B cell (primary cell): ENCODE measurements around the gene YWHAG. TPM values are rescaled to one million over a fixed set of nuclear protein-coding genes. Genes with fewer than 3 reads are reported as not detected.

Experiments used
- ATAC-seq: fragments of 200-7000 bp; cut with Tn5 transposase; one replicate; pipeline ENCODE4 v1.10.0; 2021; ENCODE audit warnings: low read depth, mild to moderate bottlenecking, moderate number of reproducible peaks, moderate library complexity
- CTCF ChIA-PET: fragments of 350-600 bp; sonication (Branson Sonifier 250); formaldehyde crosslinking; loops from one replicate; lab custom pipeline; 2021; ENCODE audit warnings: antibody characterized with exemption, inconsistent platforms; lab: Charles Lee
- POLR2A ChIA-PET: fragments of 350-600 bp; sonication (Branson Sonifier 250); formaldehyde crosslinking; loops from one replicate; lab custom pipeline; 2021; ENCODE audit warnings: antibody characterized with exemption; lab: Charles Lee
- DNase-seq: peaks from one replicate; pipeline ENCODE4 v3.0.0; 2013
- H2AFZ ChIP-seq: 2 replicates; pipeline ENCODE4 v1.6.1; 2012; ENCODE audit warnings: mild to moderate bottlenecking, low read depth, low read length; ENCODE audit not compliant: insufficient read depth, poor library complexity, severe bottlenecking
- H3K27ac ChIP-seq, 2 donors: 1 replicate in 1 of 2; 2 replicates in 1 of 2; pipeline ENCODE4 v1.5.1; 2012 to 2013; ENCODE audit warnings: low read length in 2 of 2, mild to moderate bottlenecking in 2 of 2, moderate library complexity in 1 of 2
- H3K27me3 ChIP-seq, 4 experiments: fragments of 200-600 bp in 1 of 4; sonication (generic) in 1 of 4; replicated peaks in 1 of 4; 1 replicate in 2 of 4; 2 replicates in 2 of 4; pipeline versions ENCODE4 v1.6.1 to v1.7.0; 2013 to 2016; ENCODE audit warnings: low read length in 3 of 4, mild to moderate bottlenecking in 2 of 4, mixed read lengths in 1 of 4, moderate library complexity in 1 of 4; ENCODE audit not compliant: insufficient read depth in 4 of 4, control insufficient read depth in 3 of 4; ENCODE audit errors: control extremely low read depth in 1 of 4
- H3K36me3 ChIP-seq, 2 experiments: replicated peaks in 1 of 2; 1 replicate in 1 of 2; 2 replicates in 1 of 2; pipeline versions ENCODE4 v1.6.1 to v1.7.1; 2013; ENCODE audit warnings: low read length in 1 of 2; ENCODE audit not compliant: insufficient read depth in 2 of 2, control insufficient read depth in 1 of 2; ENCODE audit errors: control extremely low read depth in 1 of 2, extremely low read depth in 1 of 2
- H3K4me1 ChIP-seq, 2 donors: fragments of 200-600 bp in 1 of 2; sonication (generic) in 1 of 2; 1 replicate in 1 of 2; 2 replicates in 1 of 2; pipeline versions ENCODE4 v1.5.1 to v1.6.1; 2013 to 2017; ENCODE audit warnings: low read length in 2 of 2; ENCODE audit not compliant: control insufficient read depth in 2 of 2, insufficient read depth in 2 of 2
- H3K4me2 ChIP-seq: replicated peaks from 2 replicates; pipeline ENCODE3; 2012; ENCODE audit warnings: mild to moderate bottlenecking, low read depth, low read length; ENCODE audit not compliant: poor library complexity, severe bottlenecking
- H3K4me3 ChIP-seq, 5 experiments: fragments of 200-600 bp in 1 of 5; sonication (generic) in 1 of 5; 1 replicate in 3 of 5; 2 replicates in 2 of 5; pipeline versions ENCODE4 v1.5.1 to v1.7.0; 2011 to 2016; ENCODE audit warnings: low read length in 4 of 5, mild to moderate bottlenecking in 4 of 5, low read depth in 2 of 5, control low read depth in 1 of 5, moderate library complexity in 1 of 5; ENCODE audit not compliant: insufficient read depth in 1 of 5; ENCODE audit errors: control extremely low read depth in 1 of 5, extremely low read depth in 1 of 5
- H3K79me2 ChIP-seq: fragments of 200-600 bp; sonication (generic); one replicate; pipeline ENCODE4 v1.6.0; 2016; ENCODE audit warnings: low read length; ENCODE audit not compliant: control insufficient read depth, insufficient read depth
- H3K9ac ChIP-seq: fragments of 200-600 bp; sonication (generic); 2 replicates; pipeline ENCODE4 v1.6.1; 2017; ENCODE audit warnings: mild to moderate bottlenecking, low read length, moderate library complexity
- H3K9me3 ChIP-seq, 3 donors: one replicate each; pipeline versions ENCODE4 v1.6.1 to v1.7.1; 2013; ENCODE audit warnings: low read length in 2 of 3; ENCODE audit not compliant: control insufficient read depth in 2 of 3, insufficient read depth in 1 of 3; ENCODE audit errors: control extremely low read depth in 1 of 3
- H4K20me1 ChIP-seq: 2 replicates; pipeline ENCODE4 v1.6.0; 2012; ENCODE audit warnings: mild to moderate bottlenecking, low read length; ENCODE audit not compliant: insufficient read depth, control insufficient read depth, poor library complexity, severe bottlenecking
- H3K27ac Mint-ChIP-seq: one replicate; pipeline ENCODE4 v1.8.0; 2021; ENCODE audit warnings: mixed read lengths
- H3K27me3 Mint-ChIP-seq: one replicate; pipeline ENCODE4 v1.8.0; 2021; ENCODE audit warnings: mixed read lengths
- H3K4me1 Mint-ChIP-seq: one replicate; pipeline ENCODE4 v1.8.0; 2021; ENCODE audit warnings: mixed read lengths
- H3K4me3 Mint-ChIP-seq: one replicate; pipeline ENCODE4 v1.8.0; 2021; ENCODE audit warnings: mixed read lengths
- H3K9me3 Mint-ChIP-seq: one replicate; pipeline ENCODE4 v1.8.0; 2022; ENCODE audit warnings: mixed read lengths; ENCODE audit not compliant: insufficient read depth
- EZH2 ChIP-seq: IDR thresholded peaks from 2 replicates; pipeline ENCODE4 v1.6.1; 2012; ENCODE audit warnings: borderline replicate concordance, low read depth, mild to moderate bottlenecking, moderate library complexity, low read length; ENCODE audit not compliant: insufficient read depth, poor library complexity, severe bottlenecking
- WGBS: methylation state at CpG from one replicate; pipeline ENCODE4 v1.1.5; 2013; ENCODE audit warnings: missing lambda C conversion rate; ENCODE audit not compliant: insufficient coverage; 5-methylcytosine and 5-hydroxymethylcytosine counted together
- intact Hi-C: fragments of 100-400 bp; cut with micrococcal nuclease; formaldehyde crosslinking; loops from one replicate; pipeline ENCODE4 v1.10.0; 2022
- polyA plus RNA-seq: library from polyadenylated mRNA; depleted of rRNA; stranded (reverse); fragments of >200 nt; gene quantifications from 2 replicates; pipeline ENCODE4 v1.2.3, GENCODE V29; 2012
- total RNA-seq, 2 donors: library from RNA; stranded (reverse); fragments of 120-200 nt in 1 of 2; gene quantifications; 1 replicate in 1 of 2; 2 replicates in 1 of 2; pipeline versions ENCODE4 v1.2.3 to v1.2.4, GENCODE V29; 2013 to 2022
- TF ChIP-seq, protein P1 (sequence below): fragments of 200-600 bp; IDR thresholded peaks from one replicate; pipeline ENCODE4 v1.8.0; 2022; ENCODE audit warnings: antibody characterized with exemption, mild to moderate bottlenecking

YWHAG gene
- total and polyA plus RNA-seq, 2 donors (not counting 1 experiment from before 2014, with no cell fraction given) = 6.6 to 51.6 TPM

DNA sequence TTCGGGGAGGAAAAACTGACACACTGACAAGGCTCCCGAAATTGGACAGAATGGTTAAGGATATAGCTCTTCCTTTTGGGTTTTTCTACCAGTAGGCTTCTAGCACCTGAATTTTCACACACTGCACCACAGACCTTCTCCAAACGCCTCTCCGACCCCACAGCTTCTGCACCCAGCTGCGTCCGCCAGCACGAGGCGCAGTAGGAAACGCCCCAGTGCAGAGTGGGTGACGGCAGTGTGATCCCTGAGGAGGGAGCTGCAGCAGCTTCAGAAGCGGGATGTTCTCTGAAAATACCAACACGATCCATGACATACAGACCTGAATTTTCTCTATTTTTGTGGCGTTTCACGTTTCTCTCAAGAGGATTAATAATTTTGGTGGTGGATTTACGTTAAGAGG is 30.4 kb downstream of the YWHAG start:
- no peak overlapping the region for H3K4me3 Mint-ChIP-seq
- TF ChIP-seq EZH2 = no peak
- TF ChIP-seq, protein P1, sequence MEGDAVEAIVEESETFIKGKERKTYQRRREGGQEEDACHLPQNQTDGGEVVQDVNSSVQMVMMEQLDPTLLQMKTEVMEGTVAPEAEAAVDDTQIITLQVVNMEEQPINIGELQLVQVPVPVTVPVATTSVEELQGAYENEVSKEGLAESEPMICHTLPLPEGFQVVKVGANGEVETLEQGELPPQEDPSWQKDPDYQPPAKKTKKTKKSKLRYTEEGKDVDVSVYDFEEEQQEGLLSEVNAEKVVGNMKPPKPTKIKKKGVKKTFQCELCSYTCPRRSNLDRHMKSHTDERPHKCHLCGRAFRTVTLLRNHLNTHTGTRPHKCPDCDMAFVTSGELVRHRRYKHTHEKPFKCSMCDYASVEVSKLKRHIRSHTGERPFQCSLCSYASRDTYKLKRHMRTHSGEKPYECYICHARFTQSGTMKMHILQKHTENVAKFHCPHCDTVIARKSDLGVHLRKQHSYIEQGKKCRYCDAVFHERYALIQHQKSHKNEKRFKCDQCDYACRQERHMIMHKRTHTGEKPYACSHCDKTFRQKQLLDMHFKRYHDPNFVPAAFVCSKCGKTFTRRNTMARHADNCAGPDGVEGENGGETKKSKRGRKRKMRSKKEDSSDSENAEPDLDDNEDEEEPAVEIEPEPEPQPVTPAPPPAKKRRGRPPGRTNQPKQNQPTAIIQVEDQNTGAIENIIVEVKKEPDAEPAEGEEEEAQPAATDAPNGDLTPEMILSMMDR = no peak
- Histone ChIP-seq H4K20me1 (peaks cover 54% of the 10 kb centered on the region), H3K4me1 (peaks cover 11 to 21% of the 10 kb centered on the region in 2 donors), H2AFZ (no peak overlapping the region), H3K9ac (no peak overlapping the region), H3K4me2 (no peak overlapping the region), H3K27ac (peak overlapping the region in 1 of 2 donors; percentile 12), H3K36me3 (peaks cover 0 to 45% of the 10 kb centered on the region in 2 experiments), H3K79me2 (peaks cover 56% of the 10 kb centered on the region), H3K9me3 (no peaks in the 10 kb centered on the region), H3K27me3 (no peaks in the 10 kb centered on the region), H3K4me3 (no peak overlapping the region)
- POLR2A ChIA-PET = no interaction called here
- no peak for ATAC-seq
- no peak overlapping the region for H3K27ac Mint-ChIP-seq
- CTCF ChIA-PET = interaction anchor here (3.2 kb wide), 1 partner anchor 14 kb away, joined by 11 read pairs; no protein-coding TSS in a partner anchor
- H3K27me3 Mint-ChIP-seq = no peaks in the 10 kb centered on the region
- no peak for DNase-seq
- no peaks in the 10 kb centered on the region for H3K9me3 Mint-ChIP-seq
- intact Hi-C loops = no loop called here
- 93% methylated on average over 8 of the region's 15 CpGs for WGBS
- peaks cover 37% of the 10 kb centered on the region for H3K4me1 Mint-ChIP-seq

DNA sequence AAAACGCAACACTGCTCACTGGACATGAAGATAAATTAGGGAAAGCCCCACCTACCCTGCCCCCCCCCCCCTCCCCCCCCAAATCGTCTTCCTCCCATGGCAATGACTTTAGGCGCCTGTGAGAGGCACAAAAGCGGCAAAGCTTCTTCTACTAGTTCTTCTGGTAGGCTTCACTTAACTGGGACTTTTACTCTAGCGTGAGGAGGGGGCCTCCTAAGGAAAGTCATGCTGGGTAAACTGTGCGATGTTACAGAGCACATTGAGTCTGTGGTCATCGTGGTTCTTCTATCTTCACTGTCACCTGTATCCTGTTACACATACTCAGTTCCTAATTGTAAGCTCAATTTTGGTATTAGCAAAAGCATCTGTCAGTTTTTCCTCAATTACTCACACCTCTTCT is 31.2 kb downstream of the YWHAG start:
- CTCF ChIA-PET = interaction anchor here (0.7 to 3.2 kb wide), 3 partner anchors 13 to 1660 kb away, joined by 3 to 11 read pairs (median 3); no protein-coding TSS in a partner anchor
- Histone ChIP-seq H4K20me1 (peaks cover 47% of the 10 kb centered on the region), H3K36me3 (peaks cover 0 to 43% of the 10 kb centered on the region in 2 experiments), H2AFZ (no peak overlapping the region), H3K27me3 (no peaks in the 10 kb centered on the region), H3K4me1 (peaks cover 11 to 13% of the 10 kb centered on the region in 2 donors), H3K9ac (no peak overlapping the region), H3K79me2 (peaks cover 49% of the 10 kb centered on the region), H3K9me3 (no peaks in the 10 kb centered on the region), H3K4me3 (no peak overlapping the region), H3K27ac (peak overlapping the region in 1 of 2 donors; percentile 12), H3K4me2 (no peak overlapping the region)
- peaks cover 33% of the 10 kb centered on the region for H3K4me1 Mint-ChIP-seq
- no peaks in the 10 kb centered on the region for H3K9me3 Mint-ChIP-seq
- no peaks in the 10 kb centered on the region for H3K27me3 Mint-ChIP-seq
- TF ChIP-seq, protein P1 = no peak
- no peak for TF ChIP-seq EZH2
- intact Hi-C loops = no loop called here
- ATAC-seq (no peak), DNase-seq (peak; percentile 34)
- no peak overlapping the region for H3K4me3 Mint-ChIP-seq
- 0% methylated on average over 1 of the region's 7 CpGs for WGBS
- peak overlapping the region; percentile 37 for H3K27ac Mint-ChIP-seq
- POLR2A ChIA-PET = no interaction called here
